Limb (tissue), 2 donors: ENCODE data around the gene BAIAP3.
A peak's percentile ranks its signal among the peaks of the same experiment; 100 is the strongest.

Source experiments
- DNase-seq, 2 donors: peaks; one replicate each; pipeline ENCODE4 v3.0.0-alpha.2; 2016; ENCODE audit errors: extremely low spot score in 2 of 2

The BAIAP3 gene

GRCh38 chr16:1333854-1334700 is 632 bp downstream of the BAIAP3 start:
- no peak for DNase-seq

DNA sequence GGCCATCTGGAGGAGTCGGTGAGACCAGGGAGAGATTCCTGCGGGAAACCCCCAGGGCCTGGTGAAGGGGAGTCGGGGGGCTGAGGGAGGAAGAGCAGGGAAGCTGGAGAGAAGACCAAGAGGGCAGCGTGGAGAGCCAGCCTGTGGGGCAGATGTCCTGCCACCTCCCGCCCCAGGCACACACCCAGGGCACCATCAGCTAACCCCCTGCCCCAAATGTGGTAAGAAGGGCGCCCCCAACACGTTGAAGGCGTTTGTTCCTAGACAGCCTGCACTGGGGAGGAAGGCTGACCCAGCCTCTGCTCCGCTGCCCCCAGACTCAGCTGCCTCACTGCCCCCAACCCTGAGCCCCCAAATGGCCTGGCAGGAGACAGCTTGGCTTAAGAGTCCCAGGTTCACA is 1.3 kb downstream of the BAIAP3 start:
- no peak for DNase-seq

GRCh38 chr16:1335211-1335971 is 1.9 kb downstream of the BAIAP3 start:
- no peak for DNase-seq

- DNase-seq, result peak in 1 of 2 donors; percentile 78
Observed at GRCh38 chr16:1335996-1336395, 2.6 kb downstream of the BAIAP3 start.

DNA sequence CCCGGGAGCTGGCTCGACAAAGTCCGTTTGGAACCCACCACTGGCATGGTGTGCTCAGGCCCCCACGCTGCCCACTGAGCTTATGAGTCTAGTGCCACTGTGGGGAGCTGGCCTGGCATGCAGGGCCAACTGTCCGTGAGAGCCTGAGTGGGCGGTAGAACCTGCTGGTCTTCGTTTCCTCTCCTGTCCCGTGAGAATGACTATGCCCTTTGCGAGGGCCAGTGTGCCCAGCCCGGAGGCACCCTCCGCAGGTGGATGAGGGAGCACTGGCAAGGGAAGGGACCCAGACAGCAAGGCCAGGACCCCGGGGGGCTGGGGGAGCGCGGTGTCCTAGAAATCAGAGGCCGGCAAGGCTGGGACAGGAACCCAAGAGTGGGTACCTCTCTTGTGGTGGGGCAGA is 3.2 kb downstream of the BAIAP3 start:
- DNase-seq, result no peak

- no peak for DNase-seq
Observed at GRCh38 chr16:1337486-1337885, 4.0 kb downstream of the BAIAP3 start.

- no peak for DNase-seq
Observed at GRCh38 chr16:1338119-1338730, 4.8 kb downstream of the BAIAP3 start.

DNA sequence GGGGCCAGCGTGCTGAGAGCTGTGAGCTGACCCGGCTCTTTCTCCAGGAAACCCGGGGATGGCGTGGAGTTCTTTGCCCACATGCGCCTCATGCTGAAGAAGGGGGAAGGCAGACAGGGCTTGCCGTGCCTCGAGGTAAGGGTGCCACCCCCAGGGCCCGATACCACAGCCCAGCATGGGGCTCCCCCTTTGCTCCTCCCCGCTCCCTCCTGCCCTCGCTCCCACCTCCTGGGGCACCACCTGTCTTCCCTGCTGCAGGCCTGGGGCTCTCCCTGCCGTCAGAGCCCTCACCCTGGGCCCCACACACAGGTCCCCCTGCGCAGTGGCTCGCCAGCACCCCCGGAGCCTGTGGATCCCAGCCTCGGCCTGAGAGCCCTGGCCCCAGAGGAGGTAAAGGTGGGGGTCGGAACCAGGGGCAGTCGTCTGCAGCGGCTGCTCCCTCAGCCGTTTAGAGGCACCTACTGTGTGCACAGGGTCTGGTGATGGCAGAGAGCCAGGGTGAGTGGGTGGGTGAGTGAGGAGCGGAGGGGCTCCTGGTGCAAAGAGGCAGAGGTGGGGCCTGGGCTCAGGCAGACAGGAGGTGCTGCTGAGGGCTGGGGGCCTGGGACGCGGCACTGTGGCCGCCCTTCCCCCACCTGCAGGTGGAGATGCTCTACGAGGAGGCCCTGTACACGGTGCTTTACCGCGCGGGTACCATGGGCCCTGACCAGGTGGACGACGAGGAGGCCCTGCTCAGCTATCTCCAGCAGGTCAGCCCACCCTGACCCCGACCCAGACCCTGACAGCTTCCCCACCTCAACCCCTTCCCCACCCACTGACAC is 5.6 kb downstream of the BAIAP3 start:
- no peak for DNase-seq

DNA sequence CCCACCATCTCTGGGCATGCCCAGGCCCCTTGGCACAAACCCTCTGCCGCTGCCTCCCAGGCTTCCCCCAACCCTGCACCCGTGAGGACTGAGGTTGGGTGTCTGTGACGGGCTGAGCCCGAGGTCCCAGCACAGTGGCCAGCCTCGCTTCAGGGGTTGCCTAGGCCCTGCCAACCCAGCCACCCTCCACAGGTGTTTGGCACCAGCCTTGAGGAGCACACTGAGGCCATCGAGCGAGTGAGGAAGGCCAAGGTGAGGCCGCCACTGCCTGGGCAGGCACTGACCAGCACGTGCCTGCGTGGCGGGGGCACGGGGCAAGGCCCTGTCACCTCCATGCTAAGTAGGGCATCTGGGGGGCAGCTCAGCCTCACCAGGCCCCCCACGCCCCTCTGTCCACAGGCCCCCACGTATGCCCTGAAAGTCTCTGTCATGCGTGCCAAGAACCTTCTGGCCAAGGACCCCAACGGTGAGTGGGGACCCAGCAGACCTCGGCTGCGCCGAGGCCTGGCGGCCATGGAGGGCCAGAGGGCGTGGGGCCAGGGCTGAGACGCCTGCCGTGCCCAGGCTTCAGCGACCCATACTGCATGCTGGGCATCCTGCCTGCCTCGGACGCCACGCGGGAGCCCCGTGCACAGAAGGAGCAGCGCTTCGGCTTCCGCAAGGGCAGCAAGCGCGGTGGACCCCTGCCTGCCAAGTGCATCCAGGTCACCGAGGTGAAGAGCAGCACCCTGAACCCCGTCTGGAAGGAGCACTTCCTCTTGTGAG is 7.5 kb downstream of the BAIAP3 start:
- DNase-seq, result no peak

DNA sequence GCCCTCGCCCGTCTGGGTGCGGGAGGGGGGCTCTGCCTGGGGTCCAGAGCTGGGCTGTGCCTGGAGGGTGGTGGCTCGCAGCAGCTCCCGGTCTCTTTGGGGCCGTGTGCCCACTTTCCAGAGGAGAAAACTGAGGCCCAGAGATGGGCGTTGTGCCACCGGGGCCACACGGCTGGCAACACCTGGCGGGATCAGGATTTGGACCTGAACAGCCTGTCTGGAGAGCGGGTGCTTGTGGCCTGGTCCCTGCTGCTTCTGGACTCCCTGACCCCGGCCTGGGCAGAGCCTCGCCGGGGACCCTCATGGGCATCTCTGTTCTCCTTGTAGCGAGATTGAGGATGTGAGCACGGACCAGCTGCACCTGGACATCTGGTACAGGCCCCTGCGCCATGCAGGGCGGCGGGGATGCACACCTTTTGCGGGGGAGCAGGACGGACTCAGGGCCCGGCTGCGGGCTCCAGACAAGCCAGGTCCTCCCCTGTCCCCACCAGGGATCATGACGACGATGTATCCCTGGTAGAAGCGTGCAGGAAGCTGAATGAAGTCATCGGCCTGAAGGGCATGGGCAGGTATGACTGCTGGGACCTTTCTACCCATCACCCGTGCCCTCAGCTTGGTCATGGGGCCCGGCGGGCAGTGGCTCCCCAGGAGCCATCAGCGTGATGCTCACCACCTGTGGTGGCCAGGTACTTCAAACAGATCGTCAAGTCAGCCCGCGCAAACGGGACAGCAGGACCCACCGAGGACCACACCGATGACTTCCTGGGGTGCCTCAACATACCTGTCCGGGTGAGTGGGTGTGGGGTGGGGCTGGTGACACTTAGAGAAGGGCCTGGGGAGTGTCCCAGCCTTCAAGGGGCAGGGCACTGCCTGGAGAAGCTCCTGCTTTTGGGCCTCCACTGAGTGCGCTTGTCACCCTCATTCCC is 8.3 kb downstream of the BAIAP3 start:
- no peak for DNase-seq

- DNase-seq, result peak; percentile 51 to 93
Observed at GRCh38 chr16:1342526-1343427, 9.3 kb downstream of the BAIAP3 start.

DNA sequence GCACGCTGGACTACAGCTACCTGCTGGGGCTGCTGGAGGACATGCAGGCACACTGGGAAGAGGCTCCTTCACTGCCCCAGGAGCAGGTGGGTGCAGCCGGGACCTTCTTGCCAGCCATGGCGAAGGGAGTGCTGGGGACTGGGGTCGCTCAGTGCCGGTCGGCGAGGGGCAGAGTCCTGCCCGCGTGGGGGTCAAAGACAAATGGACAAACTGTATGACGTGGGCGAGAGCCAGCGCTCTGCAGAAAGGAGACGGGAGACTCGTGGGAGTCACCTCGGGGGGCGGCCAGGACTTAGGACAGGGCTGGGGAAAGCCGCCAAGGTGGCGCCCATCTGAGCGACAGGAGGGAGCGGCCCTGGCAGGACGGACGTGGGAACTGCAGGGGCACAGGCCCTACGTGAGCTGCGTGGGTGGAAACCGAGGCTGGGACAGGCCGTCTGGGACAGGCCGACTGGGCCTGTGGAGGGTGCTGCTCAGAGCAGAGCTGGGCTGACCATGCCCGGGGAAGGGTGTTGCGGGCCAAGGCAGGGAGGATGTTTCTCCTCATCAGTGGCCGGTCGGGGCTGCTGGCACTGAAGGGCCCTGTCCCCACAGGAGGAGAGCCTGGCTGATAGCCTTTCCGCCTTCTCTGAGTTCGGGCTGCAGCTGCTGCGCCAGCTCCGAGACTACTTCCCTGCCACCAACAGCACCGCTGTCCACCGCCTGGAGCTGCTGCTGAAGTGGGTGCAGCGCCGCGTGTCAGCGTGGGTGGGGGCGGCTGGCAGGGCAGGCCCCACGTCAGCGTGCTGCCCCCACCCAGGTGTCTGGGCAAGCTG is 10.2 kb downstream of the BAIAP3 start:
- DNase-seq, result no peak

GRCh38 chr16:1344499-1344898 is 11.1 kb downstream of the BAIAP3 start:
- DNase-seq, result no peak

DNA sequence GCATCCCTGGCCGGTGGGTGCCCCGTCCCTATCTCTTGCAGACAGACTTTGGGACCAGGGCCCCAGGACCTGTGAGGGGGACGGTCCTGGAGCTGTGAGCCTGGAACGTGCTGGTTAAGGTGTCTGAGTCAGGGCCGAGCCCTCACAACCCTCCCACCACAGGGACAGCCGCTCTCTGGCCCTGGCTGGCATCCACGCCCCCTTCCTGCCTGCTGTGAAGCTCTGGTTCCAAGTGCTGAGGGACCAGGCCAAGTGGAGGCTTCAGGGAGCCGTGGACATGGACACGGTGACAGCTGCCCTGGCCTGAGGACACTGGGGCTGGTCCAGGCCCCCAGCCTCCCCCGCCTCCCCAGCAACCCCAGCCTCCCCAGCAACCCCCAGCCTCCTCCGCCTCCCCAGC is 11.6 kb downstream of the BAIAP3 start:
- no peak for DNase-seq

- no peak for DNase-seq
Observed at GRCh38 chr16:1345651-1346421, 12.4 kb downstream of the BAIAP3 start.

DNA sequence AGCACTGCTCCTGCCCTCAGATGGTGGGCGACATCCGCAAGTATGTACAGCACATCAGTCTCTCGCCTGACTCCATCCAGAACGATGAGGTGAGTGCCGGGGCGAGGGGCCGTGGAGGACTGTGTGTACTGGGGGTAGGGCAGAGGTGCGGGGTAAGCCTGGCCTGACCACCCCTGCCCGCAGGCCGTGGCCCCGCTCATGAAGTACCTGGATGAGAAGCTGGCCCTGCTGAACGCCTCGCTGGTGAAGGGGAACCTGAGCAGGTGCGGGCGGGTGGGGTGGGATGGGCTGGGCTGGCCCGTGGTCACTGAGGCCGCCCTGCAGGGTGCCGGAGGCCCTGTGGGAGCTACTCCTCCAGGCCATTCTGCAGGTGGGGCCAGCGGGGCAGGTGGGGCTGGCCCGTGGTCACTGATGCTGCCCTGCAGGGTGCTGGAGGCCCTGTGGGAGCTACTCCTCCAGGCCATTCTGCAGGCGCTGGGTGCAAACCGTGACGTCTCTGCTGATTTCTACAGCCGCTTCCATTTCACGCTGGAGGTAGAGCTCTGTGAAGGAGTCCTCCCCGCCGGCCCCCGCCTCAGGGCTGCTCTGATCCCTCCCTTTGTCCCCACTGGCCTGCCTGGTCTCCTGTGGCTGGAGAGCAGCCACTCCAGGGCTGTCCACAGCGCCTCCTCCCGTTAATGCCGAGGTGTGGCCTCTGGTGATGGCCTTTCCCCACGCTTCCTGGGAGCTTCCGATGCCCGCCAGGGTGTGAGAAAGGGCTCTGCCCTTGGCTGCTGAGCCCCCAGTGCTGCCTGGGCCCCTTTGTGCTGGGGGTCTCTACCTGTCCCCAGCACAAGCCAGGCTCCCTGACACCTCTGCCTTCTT is 13.2 kb downstream of the BAIAP3 start:
- no peak for DNase-seq
